ENCODE data around the gene MYCL.
"Not testable (repeated sequence)": the region's sequence is repeated elsewhere in the genome, so short reads cannot be mapped to it uniquely, and the experiment has no call there.

MYCL gene

GRCh38 chr1:39890273-39890672, 11.4 kb downstream of the MYCL start:
- DNase-seq = no peak

DNA sequence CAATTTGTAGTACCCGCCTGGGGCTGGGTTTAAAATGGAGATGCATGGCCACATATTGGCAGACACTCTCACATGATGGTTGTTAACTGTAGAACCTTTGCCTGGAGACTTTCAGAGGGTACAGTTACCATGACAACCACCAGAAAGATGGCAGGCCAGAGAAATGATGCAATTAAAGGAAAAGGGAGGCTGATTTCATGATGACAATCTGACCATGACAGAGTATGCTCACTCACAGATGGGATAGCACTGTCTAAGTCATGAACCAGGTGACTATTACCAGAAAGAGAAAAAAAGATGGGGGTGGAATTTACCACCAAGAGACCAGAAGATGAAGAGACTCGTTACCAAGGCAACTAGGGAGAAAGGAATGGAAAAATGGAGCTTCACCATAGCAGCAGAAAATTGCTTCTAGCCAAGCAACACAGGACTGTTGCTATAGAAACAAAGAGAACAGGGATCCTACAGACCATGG, 14.9 kb downstream of the MYCL start:
- no peak for DNase-seq

DNA sequence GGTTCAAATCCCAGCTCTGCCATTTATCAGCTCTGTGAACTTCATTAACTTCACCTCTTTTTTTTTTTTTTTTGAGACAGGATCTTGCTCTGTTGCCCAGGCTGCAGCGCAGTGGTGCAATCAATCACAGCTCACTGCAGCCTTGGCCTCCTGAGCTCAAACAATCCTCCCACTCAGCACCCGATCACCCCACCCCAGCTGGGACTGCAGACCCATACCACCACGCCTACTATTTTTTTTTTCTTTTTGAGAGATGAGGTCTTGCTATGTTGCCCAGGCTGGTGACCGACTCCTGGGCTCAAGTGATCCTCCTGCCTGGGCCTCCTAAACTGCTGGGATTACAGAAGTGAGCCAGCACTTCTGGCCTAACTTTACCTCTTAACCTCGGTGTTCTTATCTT, 16.2 kb downstream of the MYCL start:
- no peak for DNase-seq

DNA sequence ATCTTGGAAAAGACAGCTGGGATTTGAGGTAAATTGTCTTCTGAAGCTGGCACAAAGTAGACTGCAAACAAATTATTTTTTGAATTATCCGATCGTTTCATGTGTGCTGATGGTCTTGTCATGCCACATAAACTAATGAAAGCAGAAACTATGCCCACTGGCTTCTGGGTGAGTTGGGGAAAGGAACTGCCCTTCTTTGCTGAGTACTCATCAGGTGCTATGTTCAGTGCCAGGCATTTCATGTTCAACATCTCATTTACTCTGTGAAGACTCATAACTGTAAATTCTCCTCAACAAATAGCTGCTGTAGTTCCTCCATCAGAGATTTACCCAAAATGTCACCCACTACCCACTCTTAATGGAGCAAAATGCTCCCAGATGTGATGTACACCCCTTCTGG, 19.6 kb downstream of the MYCL start:
- DNase-seq = no peak

DNA sequence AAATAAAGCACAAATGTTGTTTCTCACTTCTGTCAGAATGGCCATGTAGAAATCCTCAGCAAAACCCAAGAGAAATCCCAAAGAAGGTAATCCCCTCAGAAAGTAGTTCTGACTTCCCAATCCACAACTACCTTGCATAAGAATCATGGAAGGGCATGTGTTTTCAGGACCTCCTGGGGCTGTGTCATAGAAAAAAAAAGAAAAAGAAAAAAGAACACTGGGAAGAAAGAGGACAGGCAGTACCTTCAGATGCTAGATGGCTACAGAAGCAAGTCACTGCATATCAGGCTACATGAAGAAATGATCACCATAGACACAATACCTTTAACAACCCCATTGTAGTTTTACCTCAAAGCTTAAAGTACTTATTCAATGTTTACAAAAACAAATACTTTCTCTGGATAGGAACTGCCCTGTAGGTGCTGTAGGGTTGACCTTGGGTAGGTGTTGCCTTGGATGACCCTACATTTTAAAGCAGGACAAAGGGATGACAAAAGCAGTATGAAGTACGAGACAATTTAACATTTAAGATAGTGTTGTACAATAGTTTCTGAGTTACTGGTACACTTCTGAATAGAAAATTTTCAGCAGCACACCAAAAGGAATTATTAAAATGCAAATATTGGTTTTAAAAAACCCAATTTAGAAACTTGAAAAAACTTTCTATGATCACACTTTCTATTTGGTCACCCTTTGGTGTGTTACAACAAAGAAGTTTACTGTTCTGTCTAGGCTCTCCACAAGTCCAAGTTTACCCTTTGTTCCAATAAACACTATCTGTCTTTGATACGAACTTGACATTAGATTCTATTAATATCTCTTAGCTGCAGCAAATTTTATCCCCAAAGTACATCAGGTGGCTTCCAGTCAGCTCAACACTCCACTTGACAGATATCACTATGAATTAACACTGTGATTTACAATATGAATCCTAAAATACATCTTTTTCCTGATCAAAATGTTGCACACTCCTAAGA, 23.4 kb downstream of the MYCL start:
- no peak for DNase-seq

DNA sequence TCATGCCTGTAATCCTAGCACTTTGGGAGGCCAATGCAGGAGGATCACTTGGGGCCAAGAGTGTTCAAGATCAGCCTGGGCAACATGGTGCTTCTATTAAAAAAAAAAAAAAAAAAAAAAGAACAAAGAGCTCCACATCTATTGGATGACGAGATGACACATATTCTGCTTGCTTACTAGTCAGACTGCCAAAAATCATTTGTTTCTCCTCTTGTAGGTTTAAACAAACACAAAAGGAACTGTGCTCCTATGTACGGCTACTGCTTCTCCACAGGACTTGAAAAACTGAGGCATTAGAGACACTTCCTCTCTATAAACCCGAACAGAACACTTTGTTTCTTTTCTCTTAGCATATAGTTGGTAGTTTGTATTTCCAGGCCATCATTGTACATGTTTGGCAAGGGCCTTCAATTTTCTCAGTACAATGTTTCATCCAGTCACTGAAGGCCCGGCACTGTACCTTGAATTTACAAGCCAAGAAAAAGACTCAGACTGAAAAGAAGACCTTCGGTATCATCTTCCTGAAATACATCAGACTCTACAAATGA, 24.4 kb downstream of the MYCL start:
- DNase-seq = no peak

- no peak for DNase-seq
Observed at GRCh38 chr1:39876144-39876543, 25.6 kb downstream of the MYCL start.

- no peak for DNase-seq
Observed at GRCh38 chr1:39872698-39873097, 29.0 kb downstream of the MYCL start.

GRCh38 chr1:39871796-39872195, 29.9 kb downstream of the MYCL start:
- no peak for DNase-seq

DNA sequence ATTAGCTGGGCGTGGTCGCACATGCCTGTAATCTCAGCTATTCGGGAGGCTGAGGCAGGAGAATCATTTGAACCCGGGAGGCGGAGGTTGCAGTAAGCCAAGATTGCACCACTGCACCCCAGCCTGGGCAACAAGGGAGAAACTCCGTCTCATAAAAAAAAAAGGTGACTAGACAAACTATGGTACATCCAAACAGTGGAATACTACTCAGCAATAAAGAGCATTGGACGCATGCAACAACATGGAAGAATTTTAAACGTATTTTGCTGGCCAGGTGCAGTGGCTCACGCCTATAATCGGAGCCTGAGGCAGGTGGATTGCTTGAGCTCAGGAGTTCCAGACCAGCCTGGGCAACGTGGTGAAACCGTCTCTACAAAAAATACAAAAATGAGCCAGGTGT, 30.7 kb downstream of the MYCL start:
- not testable (repeated sequence) for DNase-seq

DNA sequence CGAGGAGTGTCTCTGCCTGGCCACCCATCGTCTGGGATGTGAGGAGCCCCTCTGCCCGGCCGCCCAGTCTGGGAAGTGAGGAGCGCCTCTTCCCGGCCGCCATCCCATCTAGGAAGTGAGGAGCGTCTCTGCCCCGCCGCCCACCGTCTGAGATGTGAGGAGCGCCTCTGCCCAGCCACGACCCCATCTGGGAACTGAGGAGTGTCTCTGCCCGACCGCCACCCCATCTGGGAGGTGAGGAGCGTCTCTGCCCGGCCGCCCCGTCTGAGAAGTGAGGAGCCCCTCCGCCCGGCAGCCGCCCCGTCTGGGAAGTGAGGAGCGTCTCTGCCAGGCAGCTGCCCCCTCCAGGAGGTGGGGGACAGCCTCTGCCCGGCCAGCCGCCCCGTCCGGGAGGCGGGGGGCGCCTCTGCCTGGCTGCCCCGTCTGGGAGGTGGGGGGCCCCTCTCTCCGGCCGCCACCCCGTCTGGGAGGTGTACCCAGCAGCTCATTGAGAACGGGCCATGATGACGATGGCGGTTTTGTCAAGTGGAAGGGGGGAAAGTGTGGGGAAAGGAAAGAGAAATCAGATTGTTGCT, 32.1 kb downstream of the MYCL start:
- DNase-seq = not testable (repeated sequence)

DNA sequence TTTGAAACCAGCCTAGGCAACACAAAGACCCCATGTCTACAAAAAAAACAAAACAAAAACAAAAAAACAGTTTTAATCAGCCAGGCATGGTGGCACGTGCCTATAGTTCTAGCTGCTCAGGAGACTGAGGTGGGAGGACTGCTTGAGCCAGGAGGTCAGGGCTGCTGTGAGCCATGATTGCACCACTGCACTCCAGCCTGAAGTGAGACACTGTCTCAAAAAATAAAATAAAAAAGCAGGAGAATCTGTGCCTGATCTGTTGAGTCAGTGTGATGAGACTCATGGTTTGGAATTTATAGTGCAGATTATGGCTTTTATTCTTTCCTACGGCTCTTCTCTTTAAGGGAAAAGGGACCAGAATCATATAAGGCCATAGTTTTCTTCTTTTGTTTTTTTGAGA, 35.0 kb downstream of the MYCL start:
- DNase-seq = no peak

DNA sequence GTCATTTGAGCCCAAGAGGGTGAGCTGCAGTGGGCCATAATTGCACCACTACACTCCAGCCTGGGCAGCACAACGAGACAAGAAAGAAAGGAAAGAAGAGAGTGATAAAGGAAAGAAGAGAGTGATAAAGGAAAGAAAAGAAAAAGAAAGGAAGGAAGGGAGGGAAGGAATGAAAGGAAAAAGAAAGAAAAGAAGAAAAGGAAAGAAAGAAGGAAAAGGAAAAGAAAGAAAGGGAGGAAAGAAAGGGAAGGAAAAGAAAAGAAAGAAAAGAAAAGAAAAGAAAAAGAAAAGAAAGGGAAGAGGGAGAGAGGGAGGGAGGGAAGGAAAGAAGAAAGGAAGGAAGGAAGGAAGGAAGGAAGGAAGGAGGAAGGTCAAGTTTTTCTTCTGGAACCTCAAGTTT, 36.0 kb downstream of the MYCL start:
- DNase-seq = no peak

GRCh38 chr1:39863177-39863576, 38.5 kb downstream of the MYCL start:
- no peak for DNase-seq

GRCh38 chr1:39861003-39861402, 40.7 kb downstream of the MYCL start:
- DNase-seq = no peak

DNA sequence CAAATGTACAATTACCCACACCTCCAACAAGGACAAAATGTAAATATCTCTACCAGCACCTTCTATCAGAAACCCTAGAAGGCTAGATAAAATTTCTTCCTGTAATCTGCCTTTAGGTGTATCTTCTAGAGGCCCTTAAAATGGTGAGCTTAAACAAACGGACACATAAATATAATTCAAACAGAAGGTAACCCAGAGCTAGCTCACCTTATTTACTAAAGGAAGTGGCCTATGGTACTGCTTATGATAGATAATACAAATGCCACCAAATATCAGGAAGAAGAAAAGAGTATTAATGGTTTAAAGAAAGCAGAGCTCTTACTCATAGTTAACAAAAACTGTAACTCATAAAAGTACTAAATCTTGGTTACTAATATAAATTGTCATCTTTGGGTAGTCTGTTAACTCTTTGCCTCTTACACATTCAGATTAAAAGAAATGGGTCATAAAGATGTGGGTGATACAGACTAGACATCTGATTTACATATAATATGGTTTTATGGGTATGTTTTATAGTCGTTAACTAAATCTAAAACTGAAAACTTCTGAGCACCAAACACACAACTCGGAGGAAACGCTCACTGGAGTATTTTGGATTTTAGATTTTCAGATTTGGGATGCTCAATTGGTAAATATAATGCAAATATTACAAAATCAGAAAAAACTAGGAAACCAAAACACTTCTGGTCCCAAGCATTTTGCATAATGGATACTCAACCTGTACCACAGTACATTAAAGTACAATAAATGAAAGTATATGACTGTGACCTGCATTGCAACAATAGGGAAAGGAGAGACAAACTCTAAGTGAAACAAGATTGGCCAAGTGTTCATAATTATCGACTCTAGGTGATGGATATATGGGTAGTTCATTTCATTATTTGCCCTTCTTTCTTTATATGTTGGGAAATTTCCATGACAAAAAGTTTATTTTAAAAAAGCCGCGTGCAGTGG, 41.6 kb downstream of the MYCL start:
- DNase-seq = no peak

GRCh38 chr1:39858315-39858714, 43.4 kb downstream of the MYCL start:
- no peak for DNase-seq

GRCh38 chr1:39857126-39857878, 44.4 kb downstream of the MYCL start:
- DNase-seq = no peak

GRCh38 chr1:39854738-39855137, 47.0 kb downstream of the MYCL start:
- no peak for DNase-seq

GRCh38 chr1:39854314-39854713, 47.4 kb downstream of the MYCL start:
- no peak for DNase-seq

DNA sequence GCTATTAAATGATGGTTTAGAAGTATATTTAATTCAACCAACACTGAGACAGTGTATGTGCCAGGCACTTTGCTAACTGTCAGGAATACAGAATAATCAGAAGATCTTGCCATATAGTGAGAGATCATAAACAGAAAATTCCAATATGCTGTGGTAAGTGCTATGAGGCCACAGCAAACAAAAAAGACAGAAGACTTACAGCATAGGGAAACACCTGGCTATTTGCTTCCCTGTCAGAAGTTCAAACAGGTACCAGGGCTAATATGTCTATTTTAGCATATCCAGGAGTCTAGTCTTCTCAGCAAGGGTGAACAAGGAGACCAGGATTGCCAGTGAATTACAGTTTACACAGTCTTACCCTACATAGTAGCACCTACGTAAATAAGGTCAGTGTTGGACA, 48.8 kb downstream of the MYCL start:
- DNase-seq = no peak

- DNase-seq = no peak
Observed at GRCh38 chr1:39852214-39852791, 49.4 kb downstream of the MYCL start.
